Lower leg skin (tissue), 4 donors: Measurements from ENCODE around the gene LILRB5. TPM values are rescaled to one million over a fixed set of nuclear protein-coding genes. Genes with fewer than 3 reads are reported as not detected.
"Not testable (repeated sequence)": the region's sequence is repeated elsewhere in the genome, so short reads cannot be mapped to it uniquely, and the experiment has no call there.

Experiments used
- DNase-seq, 2 donors: peaks; one replicate each; pipeline ENCODE4 v3.0.0-alpha.2; 2019; ENCODE audit warnings: low spot score in 2 of 2
- H3K4me3 ChIP-seq: fragments of 200-600 bp; sonication (generic); 2 replicates; pipeline ENCODE4 v1.5.1; 2017; ENCODE audit warnings: mild to moderate bottlenecking, low read depth; ENCODE audit not compliant: poor library complexity, severe bottlenecking
- CTCF ChIP-seq, 3 donors: fragments of 450-650 bp; IDR thresholded peaks; one replicate each; pipeline ENCODE4 v1.5.1; 2016; ENCODE audit warnings: antibody characterized with exemption in 3 of 3, mild to moderate bottlenecking in 3 of 3, moderate library complexity in 2 of 3
- POLR2A ChIP-seq, 2 donors: fragments of 450-650 bp; IDR thresholded peaks; one replicate each; pipeline ENCODE4 v1.6.1; 2016 to 2017; ENCODE audit warnings: antibody characterized with exemption in 2 of 2, mild to moderate bottlenecking in 1 of 2, moderate library complexity in 1 of 2
- WGBS, 2 donors: methylation state at CpG; one replicate each; pipeline ENCODE4 v1.1.5; 2018; 5-methylcytosine and 5-hydroxymethylcytosine counted together
- intact Hi-C: fragments of 100-400 bp; cut with DNase I; formaldehyde crosslinking; loops from one replicate; pipeline ENCODE4 v1.15.0; 2023; ENCODE audit warnings: low total_unique reads
- total RNA-seq, 4 donors: library from RNA; depleted of rRNA; stranded (reverse); fragments of >200 nt; gene quantifications; one replicate each; pipeline ENCODE4 v1.1.0, GENCODE V29; 2016

The LILRB5 gene
- total RNA-seq, 4 donors from 2014 or later: 2.5 to 4.9 (median 4.1) TPM

- TF ChIP-seq POLR2A (IDR thresholded peaks at IDR 0.05) (no peak), CTCF (IDR thresholded peaks at IDR 0.05) (no peak)
- 55 to 56% methylated on average over 2 to 3 of the region's 4 CpGs for WGBS, 2 donors
- no peak overlapping the region for H3K4me3 ChIP-seq
- DNase-seq: peak in 1 of 2 donors; percentile 43
- intact Hi-C loops: no loop called here
Measured at GRCh38 chr19:54298357-54299125, 41.5 kb upstream of the LILRB5 start.

GRCh38 chr19:54297759-54298305, 40.8 kb upstream of the LILRB5 start:
- no peak overlapping the region for H3K4me3 ChIP-seq
- intact Hi-C loops: no loop called here
- WGBS, 2 donors: 26 to 49% methylated on average over 5 to 7 of the region's 7 CpGs
- peak in 1 of 2 donors; percentile 52 for DNase-seq
- TF ChIP-seq POLR2A (IDR thresholded peaks at IDR 0.05) (no peak), CTCF (IDR thresholded peaks at IDR 0.05) (no peak)

- WGBS, 2 donors: 82 to 84% methylated on average over 6 of the region's 6 CpGs
- TF ChIP-seq CTCF (IDR thresholded peaks at IDR 0.05) (no peak), POLR2A (IDR thresholded peaks at IDR 0.05) (no peak)
- H3K4me3 ChIP-seq: no peak overlapping the region
- intact Hi-C loops: no loop called here
- peak in 1 of 2 donors; percentile 28 for DNase-seq
Measured at GRCh38 chr19:54294539-54294938, 37.5 kb upstream of the LILRB5 start.

- DNase-seq, intact Hi-C loops, H3K4me3 ChIP-seq: not testable (repeated sequence)
- WGBS, 2 donors: 49 to 58% methylated on average over 5 to 8 of the region's 8 CpGs
Measured at GRCh38 chr19:54289160-54289559, 32.1 kb upstream of the LILRB5 start.

- DNase-seq: no peak
- 37 to 41% methylated on average over 4 of the region's 4 CpGs for WGBS, 2 donors
- no peak overlapping the region for H3K4me3 ChIP-seq
- TF ChIP-seq CTCF (IDR thresholded peaks at IDR 0.05) (no peak), POLR2A (IDR thresholded peaks at IDR 0.05) (no peak)
- intact Hi-C loops: no loop called here
Measured at GRCh38 chr19:54287456-54287855, 30.4 kb upstream of the LILRB5 start.

GRCh38 chr19:54286283-54286682, 29.2 kb upstream of the LILRB5 start:
- DNase-seq: peak in 1 of 2 donors; percentile 32
- WGBS, 2 donors: 40 to 71% methylated on average over 1 to 8 of the region's 10 CpGs
- intact Hi-C loops, H3K4me3 ChIP-seq: not testable (repeated sequence)

GRCh38 chr19:54285427-54286056, 28.5 kb upstream of the LILRB5 start:
- H3K4me3 ChIP-seq, intact Hi-C loops: not testable (repeated sequence)
- 65 to 71% methylated on average over 12 of the region's 12 CpGs for WGBS, 2 donors
- peak in 1 of 2 donors; percentile 66 for DNase-seq
